GM10847 (cell line): ENCODE results near the gene GPR42.

Source experiments
- POLR2A ChIP-seq: IDR thresholded peaks from 2 replicates; pipeline ENCODE4 v1.6.1; 2011; ENCODE audit not compliant: insufficient read length; ENCODE audit errors: extremely low read depth

Gene GPR42

GRCh38 chr19:35417713-35418534 is 47.1 kb downstream of the GPR42 start:
- TF ChIP-seq POLR2A, result no peak

GRCh38 chr19:35419046-35419445 is 48.2 kb downstream of the GPR42 start:
- TF ChIP-seq POLR2A, result no peak

GRCh38 chr19:35419805-35420204 is 48.9 kb downstream of the GPR42 start:
- no peak for TF ChIP-seq POLR2A

- TF ChIP-seq POLR2A, result no peak
These were observed 50.5 kb downstream of the GPR42 start for GRCh38 chr19:35421362-35421761.
